Activated CD4-positive, CD25-positive, alpha-beta regulatory T cell treated with anti-CD3 and anti-CD28 coated beads, Interleukin-2, amount 50 U/mL, for 16 hours (primary cell): ENCODE results near the gene SRPRB.

Experiments
- DNase-seq: peaks from one replicate; pipeline ENCODE4 v3.0.0-alpha.2; 2020; ENCODE audit warnings: low read depth, low spot score

The SRPRB gene

GRCh38 chr3:133865136-133865855, 59.7 kb downstream of the SRPRB start:
- no peak for DNase-seq

GRCh38 chr3:133866141-133866540, 60.5 kb downstream of the SRPRB start:
- DNase-seq: no peak

GRCh38 chr3:133868186-133868585, 62.6 kb downstream of the SRPRB start:
- no peak for DNase-seq

- no peak for DNase-seq
These were observed 63.3 kb downstream of the SRPRB start for GRCh38 chr3:133868758-133869475.

- no peak for DNase-seq
These were observed 64.0 kb downstream of the SRPRB start for GRCh38 chr3:133869586-133869985.

- no peak for DNase-seq
These were observed 65.2 kb downstream of the SRPRB start for GRCh38 chr3:133870822-133871221.
